Measurements from ENCODE around the gene TMEM14B. TPM values are rescaled to one million over a fixed set of nuclear protein-coding genes. Genes with fewer than 3 reads are reported as not detected.
"Not testable (repeated sequence)": the region's sequence is repeated elsewhere in the genome, so short reads cannot be mapped to it uniquely, and the experiment has no call there.

Gene TMEM14B
- total and polyA plus RNA-seq, 2 donors (not counting 3 experiments of a cell fraction or from before 2014, with no cell fraction given), result 58.2 to 73.1 TPM

- BruUV-seq (replicated peaks), result no TSS peak
- ChIA-PET CTCF (interaction anchor here (1.3 to 1.9 kb wide), 2 partner anchors 10 to 52 kb away, joined by 3 to 7 read pairs; no protein-coding TSS in a partner anchor), POLR2A (no interaction called here)
- Histone ChIP-seq H3K79me2 (ENCODE audit: control insufficient read depth, insufficient read depth, low read length) (peaks cover 28% of the 10 kb centered on the region), H3K9ac (replicated peaks; ENCODE audit: extremely low read depth, insufficient read depth, low read length) (no peak overlapping the region), H3K36me3 (ENCODE audit: control insufficient read depth in 2 of 2, extremely low read depth in 1 of 2, insufficient read depth in 2 of 2, low read length in 2 of 2) (no peaks in the 10 kb centered on the region), H3K9me3 (replicated peaks; ENCODE audit: control insufficient read depth, insufficient read depth, low read length) (no peaks in the 10 kb centered on the region), H4K20me1 (replicated peaks; ENCODE audit: control insufficient read depth, extremely low read depth, insufficient read depth, low read length) (no peaks in the 10 kb centered on the region), H3K9me1 (replicated peaks; ENCODE audit: control insufficient read depth, extremely low read depth, insufficient read depth, low read length) (no peaks in the 10 kb centered on the region), H3K4me2 (ENCODE audit: insufficient read depth, low read length) (no peak overlapping the region), H3K27me3 (ENCODE audit: control insufficient read depth in 2 of 2, insufficient read depth in 2 of 2, low read length in 2 of 2) (no peaks in the 10 kb centered on the region), H3K27ac (ENCODE audit: insufficient read depth, low read depth, low read length) (no peak overlapping the region), H2AFZ (ENCODE audit: low read depth, low read length) (no peak overlapping the region), H3K4me3 (replicated peaks in 1 of 3; ENCODE audit: insufficient read depth in 1 of 3, low read depth in 1 of 3, low read length in 3 of 3) (no peak overlapping the region), H3K4me1 (ENCODE audit: control insufficient read depth, extremely low read depth, insufficient read depth, low read length) (peaks cover 16% of the 10 kb centered on the region)
- DNase-seq (ENCODE audit: low read depth, low spot score) (no peak), FAIRE-seq (no peak)
- TF ChIP-seq MAX (IDR thresholded peaks at IDR 0.05; ENCODE audit: insufficient read depth, insufficient read length), result no peak
- no peak for TF ChIP-seq GATA2 (IDR thresholded peaks at IDR 0.05; ENCODE audit: insufficient read depth, insufficient read length, low read depth, low read length)
- no peak for TF ChIP-seq MYC (IDR thresholded peaks at IDR 0.05; ENCODE audit: low read depth, low read length)
- TF ChIP-seq, protein P1, sequence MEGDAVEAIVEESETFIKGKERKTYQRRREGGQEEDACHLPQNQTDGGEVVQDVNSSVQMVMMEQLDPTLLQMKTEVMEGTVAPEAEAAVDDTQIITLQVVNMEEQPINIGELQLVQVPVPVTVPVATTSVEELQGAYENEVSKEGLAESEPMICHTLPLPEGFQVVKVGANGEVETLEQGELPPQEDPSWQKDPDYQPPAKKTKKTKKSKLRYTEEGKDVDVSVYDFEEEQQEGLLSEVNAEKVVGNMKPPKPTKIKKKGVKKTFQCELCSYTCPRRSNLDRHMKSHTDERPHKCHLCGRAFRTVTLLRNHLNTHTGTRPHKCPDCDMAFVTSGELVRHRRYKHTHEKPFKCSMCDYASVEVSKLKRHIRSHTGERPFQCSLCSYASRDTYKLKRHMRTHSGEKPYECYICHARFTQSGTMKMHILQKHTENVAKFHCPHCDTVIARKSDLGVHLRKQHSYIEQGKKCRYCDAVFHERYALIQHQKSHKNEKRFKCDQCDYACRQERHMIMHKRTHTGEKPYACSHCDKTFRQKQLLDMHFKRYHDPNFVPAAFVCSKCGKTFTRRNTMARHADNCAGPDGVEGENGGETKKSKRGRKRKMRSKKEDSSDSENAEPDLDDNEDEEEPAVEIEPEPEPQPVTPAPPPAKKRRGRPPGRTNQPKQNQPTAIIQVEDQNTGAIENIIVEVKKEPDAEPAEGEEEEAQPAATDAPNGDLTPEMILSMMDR (IDR thresholded peaks at IDR 0.05; ENCODE audit: extremely low read depth in 1 of 2, insufficient read depth in 1 of 2, low read depth in 1 of 2, low read length in 2 of 2), result no peak
- dilution Hi-C loops (cut with MboI; ENCODE audit: extremely low pct_ligation_motif_present, low sequenced_read_pairs) (no loop called here), intact Hi-C loops (cut with micrococcal nuclease) (no loop called here)
Observed at GRCh38 chr6:10749734-10750133, 2.1 kb downstream of the TMEM14B start.

DNA sequence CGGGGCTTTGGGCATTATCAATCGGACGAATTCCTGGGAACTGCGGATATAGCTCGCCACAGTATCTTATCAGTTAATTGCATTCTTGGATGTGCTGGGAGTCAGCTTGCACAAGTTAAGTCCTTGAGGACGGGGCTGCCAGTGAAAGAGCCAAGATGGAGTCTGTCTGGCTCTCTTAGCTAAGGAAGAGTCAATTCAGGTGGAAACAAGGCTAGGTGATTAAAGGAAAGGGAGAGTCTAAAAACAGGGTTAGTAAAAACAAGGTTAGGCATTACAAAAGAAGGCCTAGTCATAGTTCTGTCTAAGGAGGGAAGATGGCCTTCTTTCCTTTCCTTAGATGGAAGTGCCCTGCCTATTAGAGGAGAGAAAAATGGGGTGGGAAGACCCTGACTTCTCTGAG is 3.0 kb downstream of the TMEM14B start:
- H3K9ac ChIP-seq (replicated peaks; ENCODE audit: extremely low read depth, insufficient read depth, low read length); H3K4me2 ChIP-seq (ENCODE audit: insufficient read depth, low read length); FAIRE-seq; H3K27me3 ChIP-seq (ENCODE audit: control insufficient read depth in 2 of 2, insufficient read depth in 2 of 2, low read length in 2 of 2); H3K27ac ChIP-seq (ENCODE audit: insufficient read depth, low read depth, low read length); H4K20me1 ChIP-seq (replicated peaks; ENCODE audit: control insufficient read depth, extremely low read depth, insufficient read depth, low read length); H3K36me3 ChIP-seq (ENCODE audit: control insufficient read depth in 2 of 2, extremely low read depth in 1 of 2, insufficient read depth in 2 of 2, low read length in 2 of 2); H3K9me3 ChIP-seq (replicated peaks; ENCODE audit: control insufficient read depth, insufficient read depth, low read length); CTCF ChIA-PET; H2AFZ ChIP-seq (ENCODE audit: low read depth, low read length); H3K9me1 ChIP-seq (replicated peaks; ENCODE audit: control insufficient read depth, extremely low read depth, insufficient read depth, low read length); dilution Hi-C loops (cut with MboI; ENCODE audit: extremely low pct_ligation_motif_present, low sequenced_read_pairs); DNase-seq (ENCODE audit: low read depth, low spot score); H3K4me3 ChIP-seq (replicated peaks in 1 of 3; ENCODE audit: insufficient read depth in 1 of 3, low read depth in 1 of 3, low read length in 3 of 3); intact Hi-C loops (cut with micrococcal nuclease); POLR2A ChIA-PET; BruUV-seq (replicated peaks): not testable (repeated sequence)
- H3K79me2 ChIP-seq (ENCODE audit: control insufficient read depth, insufficient read depth, low read length), result peaks cover 29% of the 10 kb centered on the region
- peaks cover 16% of the 10 kb centered on the region for H3K4me1 ChIP-seq (ENCODE audit: control insufficient read depth, extremely low read depth, insufficient read depth, low read length)

GRCh38 chr6:10751757-10752156 is 4.2 kb downstream of the TMEM14B start:
- FAIRE-seq, result not testable (repeated sequence)

More at GRCh38 chr6:10751757-10752156, 4.2 kb downstream of the TMEM14B start:
- BruUV-seq (replicated peaks); H3K9me3 ChIP-seq (replicated peaks; ENCODE audit: control insufficient read depth, insufficient read depth, low read length); H3K27me3 ChIP-seq (ENCODE audit: control insufficient read depth in 2 of 2, insufficient read depth in 2 of 2, low read length in 2 of 2); dilution Hi-C loops (cut with MboI; ENCODE audit: extremely low pct_ligation_motif_present, low sequenced_read_pairs); DNase-seq (ENCODE audit: low read depth, low spot score); CTCF ChIA-PET; POLR2A ChIA-PET; H3K36me3 ChIP-seq (ENCODE audit: control insufficient read depth in 2 of 2, extremely low read depth in 1 of 2, insufficient read depth in 2 of 2, low read length in 2 of 2); H3K27ac ChIP-seq (ENCODE audit: insufficient read depth, low read depth, low read length); H3K4me2 ChIP-seq (ENCODE audit: insufficient read depth, low read length); H3K9ac ChIP-seq (replicated peaks; ENCODE audit: extremely low read depth, insufficient read depth, low read length); H4K20me1 ChIP-seq (replicated peaks; ENCODE audit: control insufficient read depth, extremely low read depth, insufficient read depth, low read length); H2AFZ ChIP-seq (ENCODE audit: low read depth, low read length); H3K4me3 ChIP-seq (replicated peaks in 1 of 3; ENCODE audit: insufficient read depth in 1 of 3, low read depth in 1 of 3, low read length in 3 of 3); intact Hi-C loops (cut with micrococcal nuclease); H3K9me1 ChIP-seq (replicated peaks; ENCODE audit: control insufficient read depth, extremely low read depth, insufficient read depth, low read length): not testable (repeated sequence)
- peaks cover 29% of the 10 kb centered on the region for H3K79me2 ChIP-seq (ENCODE audit: control insufficient read depth, insufficient read depth, low read length)
- peaks cover 14% of the 10 kb centered on the region for H3K4me1 ChIP-seq (ENCODE audit: control insufficient read depth, extremely low read depth, insufficient read depth, low read length)
